ENCODE results near the gene SMAD9. TPM values are rescaled to one million over a fixed set of nuclear protein-coding genes. Genes with fewer than 3 reads are reported as not detected.

Gene SMAD9
- total RNA-seq, 1 experiment from 2014 or later, result 1.1 TPM

- no peak overlapping the region for H2AFZ ChIP-seq (ENCODE audit: low read length)
- H3K4me2 ChIP-seq (ENCODE audit: insufficient read depth, insufficient read length, low read length), result no peak overlapping the region
- no peak overlapping the region for H2BK120ac ChIP-seq (ENCODE audit: low read depth, low read length, poor library complexity, severe bottlenecking)
- Mint-ChIP-seq H3K4me1 (peaks cover 6% of the 10 kb centered on the region in 2 experiments), H3K4me3 (peak overlapping the region in 1 of 2 experiments; percentile 33; a peak in 1 of 5 replicates), H3K27ac (no peak overlapping the region), H3K9me3 (no peaks in the 10 kb centered on the region), H3K36me3 (ENCODE audit: insufficient read depth in 1 of 3, low read depth in 3 of 3) (no peaks in the 10 kb centered on the region), H3K27me3 (ENCODE audit: low read depth) (no peaks in the 10 kb centered on the region; the same call in 1 of the 2 replicates)
- no peak overlapping the region for H3K18ac ChIP-seq (ENCODE audit: insufficient read length, low read depth, low read length)
- peak; percentile 51 for DNase-seq
- H4K5ac ChIP-seq (ENCODE audit: insufficient read length, low read depth, low read length), result no peak overlapping the region
- H3K4me1 ChIP-seq (ENCODE audit: insufficient read depth, low read length), result no peaks in the 10 kb centered on the region
- H2AK5ac ChIP-seq (ENCODE audit: insufficient read length, low read length), result no peak overlapping the region
- H4K20me1 ChIP-seq (ENCODE audit: control insufficient read depth, insufficient read depth, insufficient read length), result no peaks in the 10 kb centered on the region
- no peaks in the 10 kb centered on the region for H3K79me1 ChIP-seq (ENCODE audit: insufficient read depth, low read depth, low read length, poor library complexity, severe bottlenecking)
- H3K23ac ChIP-seq (ENCODE audit: insufficient read length, low read depth, low read length), result no peak overlapping the region
- H3T11ph ChIP-seq (ENCODE audit: low read length), result no peak overlapping the region
- no peaks in the 10 kb centered on the region for H3K27me3 ChIP-seq (ENCODE audit: insufficient read depth, low read length)
- H3K56ac ChIP-seq (ENCODE audit: insufficient read length, low read depth, low read length), result no peak overlapping the region
- no peak overlapping the region for H2BK5ac ChIP-seq (ENCODE audit: insufficient read length, low read length)
- H2BK15ac ChIP-seq (ENCODE audit: low read depth, low read length), result no peak overlapping the region
- no peak overlapping the region for H3K14ac ChIP-seq (ENCODE audit: insufficient read depth, low read length)
- H2BK20ac ChIP-seq (ENCODE audit: low read depth, low read length, poor library complexity, severe bottlenecking), result no peak overlapping the region
- no peak overlapping the region for H4K8ac ChIP-seq (replicated peaks; ENCODE audit: insufficient read length, low read depth, low read length)
- no peak overlapping the region for H3K4ac ChIP-seq (ENCODE audit: low read depth, low read length)
- WGBS (ENCODE audit: extremely low coverage, insufficient read length, low lambda C conversion rate), result no CpG with 5 or more reads among the region's 10 CpGs
- no peak for TF ChIP-seq CTCF (conservative IDR thresholded peaks at IDR 0.05)
- no peak overlapping the region for H3K9ac ChIP-seq (ENCODE audit: extremely low read depth, insufficient read length, low read length)
- no peaks in the 10 kb centered on the region for H3K9me3 ChIP-seq (ENCODE audit: control insufficient read depth, low read depth, low read length)
- H3K23me2 ChIP-seq (ENCODE audit: insufficient read length, low read depth, low read length, poor library complexity, severe bottlenecking), result no peaks in the 10 kb centered on the region
- no peak overlapping the region for H3K27ac ChIP-seq (ENCODE audit: insufficient read length, low read depth, low read length)
- H3K79me2 ChIP-seq (ENCODE audit: insufficient read depth, low read length), result no peaks in the 10 kb centered on the region
- H2BK12ac ChIP-seq (ENCODE audit: insufficient read length, low read depth, low read length), result no peak overlapping the region
- H4K91ac ChIP-seq (ENCODE audit: insufficient read length, low read depth, low read length), result no peak overlapping the region
These were observed 47.4 kb downstream of the SMAD9 start for GRCh38 chr13:36872621-36873020.
